GM21390 (cell line): ENCODE results near the gene NEUROD1.
"Not testable (repeated sequence)": the region's sequence is repeated elsewhere in the genome, so short reads cannot be mapped to it uniquely, and the experiment has no call there.

Source experiments
- ATAC-seq: cut with Tn5 transposase; IDR thresholded peaks from one replicate; pipeline ENCODE4 v1.9.1; 2021; ENCODE audit not compliant: unreplicated experiment

The NEUROD1 gene

DNA sequence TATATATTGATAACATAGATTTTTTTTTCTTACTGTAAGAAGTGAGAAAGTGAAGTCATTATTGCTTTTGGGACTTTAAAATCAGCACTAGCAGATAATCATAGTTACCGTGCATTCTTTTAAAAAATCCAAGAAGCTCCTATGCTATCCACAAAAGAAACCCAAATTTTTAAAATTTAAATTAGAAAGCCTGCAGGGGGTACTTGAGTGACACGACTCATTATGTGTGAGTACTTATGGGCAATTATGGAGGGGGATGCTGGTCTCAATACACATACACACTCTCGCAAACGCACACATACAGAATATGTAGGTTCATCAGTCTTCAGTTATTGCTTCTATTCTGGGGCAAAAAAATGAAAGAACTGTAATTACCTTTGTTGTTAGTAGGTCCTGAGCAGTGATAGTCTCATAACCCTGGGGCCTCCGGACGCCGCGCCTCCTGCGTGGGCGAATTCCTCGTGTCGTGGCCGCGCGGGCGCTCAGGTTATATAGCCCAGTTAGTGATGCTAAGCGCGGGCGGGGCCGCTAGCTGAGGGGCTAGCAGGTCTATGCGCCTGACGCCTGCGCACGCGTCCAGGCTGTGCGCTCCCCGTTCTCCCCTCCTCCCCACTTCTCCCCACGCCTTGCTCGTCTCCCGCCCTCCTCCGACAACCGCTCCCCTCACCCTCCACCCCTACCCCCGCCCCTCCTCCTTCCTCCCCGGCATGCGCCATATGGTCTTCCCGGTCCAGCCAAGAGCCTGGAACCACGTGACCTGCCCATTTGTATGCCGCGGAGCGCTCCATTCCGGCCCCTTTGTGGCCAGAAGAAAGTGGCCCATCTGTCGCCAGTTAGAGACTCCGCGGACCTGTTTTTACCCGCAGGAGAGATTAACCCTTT, at the start of gene NEUROD1:
Gene NEUROD1 (minus strand): TSS at position 463 of the 882 bp plus-strand sequence. CDS start 1,657 bp downstream, outside the sequence.
- ATAC-seq, result no peak

DNA sequence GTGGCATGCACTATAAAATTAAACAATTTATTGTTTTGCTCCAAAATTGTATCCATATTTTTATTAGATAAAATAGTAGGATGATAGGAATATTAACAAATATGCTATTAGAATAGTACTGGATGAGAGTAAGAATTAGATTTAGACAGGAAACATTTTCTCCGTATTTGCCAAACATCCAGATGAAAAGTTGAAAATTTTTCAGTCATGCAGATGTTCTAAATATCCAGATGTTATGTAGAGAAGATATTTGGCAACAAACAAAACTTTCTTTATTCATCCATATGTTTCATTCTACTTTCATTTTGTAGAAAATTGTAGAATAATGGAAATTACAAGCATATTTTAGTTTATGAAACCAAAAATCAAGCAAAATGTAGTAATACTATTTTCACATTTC, 45.2 kb upstream of the NEUROD1 start:
- ATAC-seq, result no peak

DNA sequence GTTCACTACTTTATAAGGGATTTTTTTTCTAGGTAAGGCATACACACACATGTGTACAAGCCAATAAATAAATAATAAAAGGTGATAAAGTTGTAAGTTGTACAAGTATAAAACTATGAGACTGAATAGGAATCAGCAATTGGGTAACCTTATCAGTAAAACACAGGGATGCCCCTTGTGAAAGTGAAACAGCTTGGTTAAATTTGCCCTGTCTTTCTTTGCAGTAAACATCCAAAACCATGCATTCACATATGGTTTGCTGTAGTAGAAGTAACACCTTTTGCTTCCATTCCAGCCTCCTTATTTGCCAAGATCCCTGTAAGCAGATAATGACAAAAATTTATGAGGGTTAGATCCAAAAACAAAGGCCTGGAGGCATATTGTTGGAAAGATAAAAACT, 44.3 kb upstream of the NEUROD1 start:
- ATAC-seq, result no peak

GRCh38 chr2:181723731-181724130, 43.4 kb upstream of the NEUROD1 start:
- no peak for ATAC-seq

DNA sequence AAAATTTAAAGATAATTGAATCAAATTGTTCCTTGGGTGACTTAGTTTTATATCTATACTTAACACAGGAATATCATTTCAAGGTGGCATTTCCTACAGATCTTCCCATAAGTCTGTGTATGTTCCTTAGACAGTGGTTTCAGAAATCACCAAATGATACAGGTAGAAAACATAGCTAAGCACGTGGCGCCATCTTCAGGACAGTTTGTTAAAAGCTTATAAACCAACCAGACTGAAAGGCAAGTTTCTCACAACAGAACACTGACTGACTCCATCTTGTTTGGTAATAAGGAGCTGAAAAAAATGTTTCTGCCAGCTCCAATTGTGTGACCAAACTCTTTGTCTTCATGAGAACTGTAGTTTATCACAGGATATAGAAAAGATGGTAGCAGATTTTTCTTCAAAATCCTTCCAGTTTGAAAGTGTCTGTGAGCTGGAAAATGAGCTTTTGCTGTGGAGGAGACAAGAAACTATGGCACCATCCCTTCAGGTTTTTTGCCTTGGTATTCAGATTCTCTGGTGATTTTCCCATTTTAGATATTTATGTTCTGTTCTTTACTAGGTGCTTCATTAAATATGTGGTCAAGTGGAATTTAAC, 34.8 kb upstream of the NEUROD1 start:
- peak; percentile 95 for ATAC-seq

DNA sequence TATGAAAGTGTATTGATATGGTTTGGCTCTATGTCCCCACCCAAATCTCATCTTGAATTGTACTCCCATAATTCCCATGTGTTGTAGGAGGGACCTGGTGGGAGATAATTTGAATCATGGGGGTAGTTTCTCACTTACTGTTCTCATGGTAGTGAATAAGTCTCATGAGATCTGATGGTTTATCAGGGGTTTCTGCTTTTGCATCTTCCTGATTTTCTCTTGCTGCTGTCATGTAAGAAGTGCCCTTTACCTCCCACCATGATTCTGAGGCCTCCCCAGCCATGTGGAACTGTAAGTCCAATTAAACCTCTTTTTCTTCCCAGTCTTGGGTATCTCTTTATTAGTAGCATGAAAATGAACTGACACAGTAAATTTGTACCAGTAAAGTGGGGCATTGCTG, 30.7 kb upstream of the NEUROD1 start:
- not testable (repeated sequence) for ATAC-seq

- not testable (repeated sequence) for ATAC-seq
These were observed 22.2 kb upstream of the NEUROD1 start for GRCh38 chr2:181702519-181702918.

GRCh38 chr2:181698223-181698622, 17.9 kb upstream of the NEUROD1 start:
- ATAC-seq, result no peak

DNA sequence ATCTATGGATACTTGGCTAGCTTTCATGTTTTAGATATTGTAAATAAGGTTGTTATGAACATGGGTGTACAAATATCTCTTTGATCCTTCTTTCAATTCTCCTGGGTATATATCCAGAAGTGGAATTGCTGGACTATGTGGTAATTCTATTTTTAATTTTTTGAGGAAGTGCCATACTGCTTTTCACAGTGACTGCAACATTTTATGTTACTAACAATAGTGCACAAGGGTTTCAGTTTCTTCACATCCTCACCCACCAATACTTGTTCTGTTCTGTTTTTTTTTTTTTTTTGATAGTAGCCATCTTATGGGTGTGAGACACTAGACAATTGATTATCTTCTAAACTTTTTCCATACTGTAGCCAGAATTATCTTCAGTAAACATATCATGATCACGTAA, 17.3 kb upstream of the NEUROD1 start:
- ATAC-seq, result no peak

- no peak for ATAC-seq
These were observed 16.8 kb upstream of the NEUROD1 start for GRCh38 chr2:181697126-181697525.

GRCh38 chr2:181694271-181694670, 14.0 kb upstream of the NEUROD1 start:
- no peak for ATAC-seq

DNA sequence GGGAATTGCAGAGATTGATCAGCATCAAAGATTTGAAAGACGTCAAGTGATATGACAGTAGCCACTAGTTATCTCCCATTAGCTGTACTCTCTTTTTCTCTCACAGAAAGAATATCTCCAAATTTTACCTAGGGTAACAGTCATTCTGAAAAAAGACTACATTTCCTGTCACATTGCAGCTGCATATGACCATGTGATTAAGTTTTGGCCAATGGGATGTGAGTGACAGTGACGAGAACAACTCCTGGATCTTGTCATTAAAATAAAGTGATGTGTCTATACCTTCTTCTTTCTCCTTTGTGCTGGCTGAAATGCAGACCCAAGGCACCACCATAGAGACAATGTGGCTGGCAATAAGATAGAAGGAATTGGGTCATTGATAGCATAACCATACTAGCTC, 10.5 kb upstream of the NEUROD1 start:
- ATAC-seq, result no peak

DNA sequence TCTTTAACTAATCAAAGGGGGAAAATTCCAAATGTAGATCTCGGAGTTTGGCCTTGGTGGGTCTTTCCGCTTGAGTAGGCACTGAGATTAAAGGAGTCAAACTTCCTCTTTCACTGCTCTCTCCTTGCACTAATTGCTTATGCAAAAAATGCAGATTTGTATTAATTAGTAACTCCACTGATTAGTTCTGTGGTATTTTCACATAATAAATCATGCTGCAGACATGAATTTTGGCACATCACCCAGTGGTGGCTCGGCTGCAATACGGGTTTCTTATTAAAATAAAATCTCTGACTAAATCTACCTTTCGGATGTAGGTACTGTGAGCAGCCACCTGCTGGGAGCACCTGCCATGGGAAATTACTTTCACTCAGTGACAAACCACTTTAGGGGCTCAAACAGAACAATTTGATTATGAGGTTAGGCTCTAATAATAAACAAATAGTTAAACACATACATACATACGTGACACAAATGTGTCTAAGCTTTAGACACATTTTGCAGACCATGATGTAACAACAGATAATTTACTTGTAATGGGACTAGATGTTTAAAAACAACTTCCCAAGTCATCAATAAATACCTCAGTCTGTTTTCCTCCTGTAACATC, 6.4 kb upstream of the NEUROD1 start:
- ATAC-seq, result no peak

DNA sequence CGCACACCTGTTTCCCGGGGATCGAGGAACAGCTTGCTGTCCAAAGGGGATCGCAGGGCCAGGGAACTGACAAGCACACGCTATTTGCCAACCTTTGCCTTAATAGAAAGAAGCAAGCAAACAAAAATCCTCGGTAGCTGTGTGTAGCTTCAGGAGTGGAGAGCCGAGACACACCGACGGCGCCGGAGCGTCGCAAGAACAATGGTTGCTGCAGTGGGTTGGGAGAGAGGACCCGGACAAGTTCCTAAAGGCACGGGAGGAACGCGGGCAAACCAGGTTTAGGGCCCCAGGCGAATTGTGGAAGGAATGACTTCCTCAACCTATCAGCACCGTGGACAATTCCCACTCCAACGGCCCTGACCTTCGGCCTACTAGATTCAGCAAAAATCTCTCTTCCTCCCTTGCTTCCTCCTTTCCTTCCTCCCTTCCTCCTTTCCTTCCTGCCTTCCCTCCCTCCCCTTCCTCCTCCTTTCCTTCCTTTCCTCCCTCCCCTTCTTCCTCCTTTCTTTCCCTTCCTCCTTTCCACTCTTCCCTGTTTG, 4.9 kb upstream of the NEUROD1 start:
- no peak for ATAC-seq

DNA sequence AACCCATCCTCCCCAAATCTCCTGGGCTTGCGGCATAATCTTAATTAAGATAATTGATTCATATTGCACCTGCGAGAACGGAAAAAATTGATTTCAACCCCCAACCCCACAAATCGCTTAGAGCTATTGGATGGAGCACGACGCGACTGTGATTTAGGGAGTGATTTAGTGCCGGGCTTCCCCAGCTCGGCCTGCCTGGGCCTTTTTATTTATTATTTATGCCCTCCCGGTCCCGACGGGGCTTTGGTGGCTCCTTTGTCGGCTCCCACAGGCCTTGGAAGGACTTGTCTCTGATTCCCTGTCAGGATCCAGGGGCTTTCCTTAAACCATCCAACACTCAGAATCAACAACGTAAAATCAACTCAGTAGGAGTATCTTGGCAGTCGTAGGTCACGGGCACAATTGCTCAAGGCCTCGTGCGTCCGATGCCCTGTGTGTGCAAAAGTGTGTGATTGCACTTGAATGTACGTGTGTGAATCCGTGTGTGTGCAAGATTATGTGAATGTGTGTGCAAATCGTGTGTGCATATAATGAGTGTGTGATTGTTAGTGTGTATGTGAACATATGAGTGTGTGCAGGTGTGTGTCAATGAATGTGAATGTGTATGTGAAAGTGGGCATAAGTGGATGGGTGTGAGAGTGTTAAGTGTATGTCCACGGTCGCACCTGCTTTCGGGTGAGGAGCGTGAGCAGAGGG, 4.3 kb upstream of the NEUROD1 start:
- no peak for ATAC-seq

GRCh38 chr2:181683518-181684453, 3.5 kb upstream of the NEUROD1 start:
- no peak for ATAC-seq

GRCh38 chr2:181682795-181683517, 2.6 kb upstream of the NEUROD1 start:
- no peak for ATAC-seq

GRCh38 chr2:181682026-181682789, 1.9 kb upstream of the NEUROD1 start:
- no peak for ATAC-seq
